HT-29 (cell line): ENCODE data around the gene NAPG. TPM values are rescaled to one million over a fixed set of nuclear protein-coding genes. Genes with fewer than 3 reads are reported as not detected.
"Not testable (repeated sequence)": the region's sequence is repeated elsewhere in the genome, so short reads cannot be mapped to it uniquely, and the experiment has no call there.

ENCODE experiments used
- DNase-seq: peaks from one replicate; pipeline ENCODE4 v3.0.0-alpha.2; 2015; ENCODE audit warnings: low spot score
- total RNA-seq: library from RNA; depleted of rRNA; stranded (reverse); fragments of >200 nt; shearing (Covaris generic); gene quantifications from 2 replicates; pipeline ENCODE4 v1.2.3, GENCODE V29; 2014; rRNA removed

The NAPG gene
- total RNA-seq, 1 experiment from 2014 or later, result 20.2 TPM

GRCh38 chr18:10579079-10579867 is 53.4 kb downstream of the NAPG start:
- DNase-seq, result no peak

DNA sequence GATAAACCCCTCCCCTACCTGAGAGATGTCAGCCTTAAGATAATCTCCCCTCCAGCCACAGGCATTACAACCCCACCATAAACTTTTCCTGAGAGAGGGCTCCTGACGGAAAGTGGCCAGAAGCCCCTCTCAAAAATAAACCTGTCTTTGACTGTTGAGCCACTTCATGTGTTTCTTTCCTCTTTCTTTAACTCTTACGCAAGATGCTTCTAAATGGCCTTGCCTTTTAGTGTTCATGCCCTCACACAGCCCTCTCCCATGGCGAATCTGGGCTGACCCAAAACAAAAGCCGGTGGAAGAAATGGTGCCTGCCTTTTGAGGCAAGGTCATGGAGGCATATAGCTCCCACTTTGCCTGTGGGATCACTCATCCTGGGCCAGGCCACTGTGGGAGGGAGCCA is 54.4 kb downstream of the NAPG start:
- DNase-seq, result no peak

GRCh38 chr18:10585260-10585659 is 59.4 kb downstream of the NAPG start:
- DNase-seq, result no peak

GRCh38 chr18:10588975-10589374 is 63.1 kb downstream of the NAPG start:
- DNase-seq, result no peak

- DNase-seq, result no peak
Measured at GRCh38 chr18:10590412-10590811, 64.6 kb downstream of the NAPG start.

DNA sequence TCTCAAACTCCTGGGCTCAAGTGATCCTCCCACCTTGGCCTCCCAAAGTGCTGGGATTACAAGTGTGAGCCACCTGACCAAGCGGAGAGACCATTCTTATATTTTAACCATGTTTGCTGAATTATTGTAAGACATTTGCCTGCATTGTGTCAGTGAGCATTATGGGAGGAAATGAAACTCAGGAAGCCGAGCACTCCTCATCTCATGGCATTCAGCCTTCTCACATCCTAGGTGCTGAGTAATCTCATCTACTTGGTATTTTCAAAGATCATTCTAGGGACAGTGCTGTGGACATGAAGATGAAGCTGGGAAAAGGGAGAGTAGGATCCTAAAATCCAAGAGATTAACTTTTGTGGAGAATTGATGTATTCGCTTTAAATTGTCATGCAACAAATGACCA is 66.1 kb downstream of the NAPG start:
- DNase-seq, result no peak

DNA sequence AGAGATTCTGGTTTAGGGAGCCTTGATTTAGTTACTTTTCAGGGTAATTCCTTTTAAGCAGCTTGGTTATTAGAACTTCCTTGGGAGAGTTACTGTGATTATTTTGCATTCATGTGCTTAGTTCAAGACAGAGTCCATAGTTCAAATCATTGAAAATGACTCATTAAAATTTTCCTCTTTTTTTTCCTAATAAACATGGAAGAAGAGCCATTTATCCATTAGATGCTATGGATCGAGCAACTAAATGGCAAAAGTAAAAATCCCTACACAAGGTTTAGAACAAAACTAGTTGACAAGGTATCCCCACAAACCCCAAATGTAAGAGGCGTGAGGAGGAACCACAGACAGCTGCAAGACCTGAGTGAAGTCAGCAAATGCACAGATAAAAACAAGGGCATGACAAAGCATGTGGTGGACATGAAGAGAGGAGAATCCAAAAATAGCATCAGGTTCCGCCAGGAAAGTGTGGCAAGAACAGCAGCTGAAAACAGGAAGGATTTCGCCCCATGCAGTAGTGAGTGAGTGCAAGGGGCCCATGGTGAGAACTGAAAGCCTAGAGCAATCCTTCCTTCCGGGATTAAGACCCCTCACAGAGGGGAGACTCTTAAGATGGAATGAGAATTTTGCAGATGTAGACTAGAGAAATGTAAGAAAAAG is 67.7 kb downstream of the NAPG start:
- not testable (repeated sequence) for DNase-seq

- DNase-seq, result not testable (repeated sequence)
Measured at GRCh38 chr18:10595917-10596316, 70.1 kb downstream of the NAPG start.

GRCh38 chr18:10597695-10598094 is 71.9 kb downstream of the NAPG start:
- DNase-seq, result not testable (repeated sequence)

GRCh38 chr18:10600701-10601100 is 74.9 kb downstream of the NAPG start:
- not testable (repeated sequence) for DNase-seq

Other genes starting within 250 kb of the NAPG start
- not detected in 2 replicates for gene APCDD1, start 71.4 kb upstream of the NAPG start, total RNA-seq